Measurements from ENCODE around the gene CYP24A1. TPM values are rescaled to one million over a fixed set of nuclear protein-coding genes. Genes with fewer than 3 reads are reported as not detected.

Gene CYP24A1
- total RNA-seq, 4 donors from 2014 or later: 1.3 to 12.3 (median 8.9) TPM

DNA sequence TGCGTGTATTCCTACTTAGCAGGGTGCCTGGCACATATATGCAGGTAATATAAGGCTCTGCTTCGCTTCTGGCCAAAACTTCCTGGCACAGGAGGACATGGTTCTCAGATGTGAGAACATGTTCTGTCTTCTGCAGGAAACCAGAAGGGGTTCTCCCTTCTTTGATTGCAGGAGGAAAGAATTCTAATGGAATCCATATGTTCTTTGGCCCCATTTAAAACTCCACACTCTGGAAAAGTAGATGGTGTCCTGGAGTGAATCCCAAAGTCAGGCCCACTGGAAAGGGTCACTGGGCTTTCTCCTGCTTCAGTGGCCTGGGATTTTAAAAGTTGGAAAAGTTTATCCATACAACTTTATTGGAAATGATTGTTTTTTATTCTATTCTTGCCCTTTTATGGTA is 16.4 kb upstream of the CYP24A1 start:
- intact Hi-C loops (cut with DNase I): no loop called here
- peak overlapping the region; percentile 44 to 67 (median 62) for H3K27ac ChIP-seq
- H3K27me3 ChIP-seq: peaks cover 0 to 12% (median 0%) of the 10 kb centered on the region in 4 donors
- no peak for DNase-seq
- no peaks in the 10 kb centered on the region for H3K36me3 ChIP-seq
- peaks cover 0 to 39% (median 6%) of the 10 kb centered on the region in 3 donors for H3K4me1 ChIP-seq
- H3K9me3 ChIP-seq: no peaks in the 10 kb centered on the region
- no peak for TF ChIP-seq POLR2A (IDR thresholded peaks at IDR 0.05)
- TF ChIP-seq, protein P1, sequence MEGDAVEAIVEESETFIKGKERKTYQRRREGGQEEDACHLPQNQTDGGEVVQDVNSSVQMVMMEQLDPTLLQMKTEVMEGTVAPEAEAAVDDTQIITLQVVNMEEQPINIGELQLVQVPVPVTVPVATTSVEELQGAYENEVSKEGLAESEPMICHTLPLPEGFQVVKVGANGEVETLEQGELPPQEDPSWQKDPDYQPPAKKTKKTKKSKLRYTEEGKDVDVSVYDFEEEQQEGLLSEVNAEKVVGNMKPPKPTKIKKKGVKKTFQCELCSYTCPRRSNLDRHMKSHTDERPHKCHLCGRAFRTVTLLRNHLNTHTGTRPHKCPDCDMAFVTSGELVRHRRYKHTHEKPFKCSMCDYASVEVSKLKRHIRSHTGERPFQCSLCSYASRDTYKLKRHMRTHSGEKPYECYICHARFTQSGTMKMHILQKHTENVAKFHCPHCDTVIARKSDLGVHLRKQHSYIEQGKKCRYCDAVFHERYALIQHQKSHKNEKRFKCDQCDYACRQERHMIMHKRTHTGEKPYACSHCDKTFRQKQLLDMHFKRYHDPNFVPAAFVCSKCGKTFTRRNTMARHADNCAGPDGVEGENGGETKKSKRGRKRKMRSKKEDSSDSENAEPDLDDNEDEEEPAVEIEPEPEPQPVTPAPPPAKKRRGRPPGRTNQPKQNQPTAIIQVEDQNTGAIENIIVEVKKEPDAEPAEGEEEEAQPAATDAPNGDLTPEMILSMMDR (IDR thresholded peaks at IDR 0.05): no peak
- no peak overlapping the region for H3K4me3 ChIP-seq
- WGBS, 2 donors: 50% methylated on average over 2 of the region's 2 CpGs

DNA sequence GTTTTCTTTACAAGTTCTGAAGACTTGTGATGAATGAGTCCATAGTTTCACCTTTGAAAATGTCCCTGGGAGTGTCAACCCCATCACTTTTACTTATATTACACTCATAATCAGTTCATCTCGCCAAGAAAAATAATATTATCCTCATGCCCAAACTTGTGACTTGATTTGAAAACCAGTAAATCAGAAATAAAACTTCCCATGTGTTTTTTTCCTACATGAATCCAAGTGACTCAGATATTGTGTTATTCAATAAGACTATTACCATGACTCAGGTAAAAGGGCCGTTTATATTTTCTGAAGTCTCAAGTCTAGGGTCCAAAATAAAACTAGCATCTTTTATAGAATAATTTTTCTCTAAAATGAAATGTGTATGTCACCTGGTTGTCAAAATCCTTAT is 15.8 kb upstream of the CYP24A1 start:
- H3K36me3 ChIP-seq: no peaks in the 10 kb centered on the region
- peaks cover 0 to 39% (median 6%) of the 10 kb centered on the region in 3 donors for H3K4me1 ChIP-seq
- 20 to 27% methylated on average over 2 of the region's 2 CpGs for WGBS, 2 donors
- intact Hi-C loops (cut with DNase I): no loop called here
- TF ChIP-seq POLR2A (IDR thresholded peaks at IDR 0.05): no peak
- TF ChIP-seq, protein P1 (IDR thresholded peaks at IDR 0.05): no peak
- peak overlapping the region; percentile 44 to 67 (median 62) for H3K27ac ChIP-seq
- no peaks in the 10 kb centered on the region for H3K9me3 ChIP-seq
- H3K4me3 ChIP-seq: no peak overlapping the region
- no peak for DNase-seq
- H3K27me3 ChIP-seq: peaks cover 0 to 12% (median 0%) of the 10 kb centered on the region in 4 donors

DNA sequence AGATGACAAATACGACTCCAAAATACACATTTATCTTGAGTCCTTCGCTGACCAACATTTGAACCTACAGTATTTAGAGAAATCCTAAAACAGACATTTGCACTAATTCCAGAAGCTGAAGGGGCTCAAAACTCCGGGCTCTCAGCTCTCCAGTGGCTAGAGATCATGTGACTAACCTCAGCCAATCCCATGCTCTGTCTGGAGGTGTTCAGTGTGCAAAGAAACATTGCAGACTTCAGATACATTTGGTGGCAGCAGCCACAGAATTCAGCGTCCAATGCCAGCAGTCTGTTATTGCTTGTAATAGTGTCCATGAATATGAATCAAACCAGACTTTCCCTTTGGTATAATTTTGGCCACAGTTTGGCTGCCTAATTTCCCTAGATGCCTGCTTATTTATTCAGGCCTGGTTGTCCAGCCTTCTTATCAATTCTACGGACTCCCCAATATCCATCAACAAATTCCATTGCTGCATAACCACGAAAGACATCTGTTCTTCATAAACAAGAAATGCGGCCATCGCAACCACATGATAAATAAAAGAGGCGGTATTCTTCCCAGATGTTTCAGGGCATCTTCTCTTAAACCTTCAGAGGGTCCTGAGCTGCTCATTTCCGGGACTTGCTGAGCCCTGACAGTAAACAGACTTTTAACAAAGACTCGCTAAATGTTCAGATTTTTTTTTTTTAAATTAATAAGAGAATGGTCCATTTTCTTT is 14.5 kb upstream of the CYP24A1 start:
- H3K27ac ChIP-seq: no peak overlapping the region
- TF ChIP-seq, protein P1 (IDR thresholded peaks at IDR 0.05): no peak
- TF ChIP-seq POLR2A (IDR thresholded peaks at IDR 0.05): no peak
- WGBS, 2 donors: 74 to 86% methylated on average over 11 of the region's 11 CpGs
- H3K4me1 ChIP-seq: peaks cover 0 to 46% (median 11%) of the 10 kb centered on the region in 3 donors
- H3K36me3 ChIP-seq: no peaks in the 10 kb centered on the region
- H3K9me3 ChIP-seq: no peaks in the 10 kb centered on the region
- H3K4me3 ChIP-seq: no peak overlapping the region
- no peak for DNase-seq
- intact Hi-C loops (cut with DNase I): no loop called here
- peaks cover 0 to 12% (median 0%) of the 10 kb centered on the region in 4 donors for H3K27me3 ChIP-seq

DNA sequence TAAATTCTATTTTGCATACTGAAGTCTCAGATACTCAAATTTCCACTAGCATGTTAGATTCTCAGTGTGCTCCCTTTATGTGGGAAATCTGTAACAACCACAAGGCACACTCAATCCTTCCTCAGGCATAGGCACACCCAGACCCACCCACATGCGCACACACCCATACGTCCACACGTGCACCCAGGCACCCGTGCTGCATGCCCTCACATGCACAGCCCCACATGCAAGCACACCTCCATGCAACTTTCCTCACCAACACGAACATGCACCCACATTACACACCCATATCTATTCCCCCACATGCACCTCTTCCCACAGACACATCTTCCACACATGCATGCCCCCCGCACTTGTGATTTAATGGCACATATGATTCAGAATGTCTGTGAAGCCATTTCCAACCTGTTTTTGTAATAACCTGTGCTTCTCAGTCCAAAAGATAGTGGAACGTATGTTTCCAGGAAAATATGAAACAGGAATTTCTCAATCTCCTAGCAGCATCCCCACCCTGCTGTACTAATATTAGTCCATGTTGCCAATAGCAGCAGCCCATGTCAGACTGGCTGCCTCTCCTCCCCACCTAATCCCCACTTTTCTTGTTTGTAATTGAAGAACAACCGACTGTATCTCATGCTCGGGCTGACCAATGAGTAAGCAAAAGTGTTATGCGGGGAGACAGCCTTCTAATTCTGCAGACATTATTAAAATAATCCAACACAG is 11.3 kb upstream of the CYP24A1 start:
- peaks cover 0 to 12% (median 0%) of the 10 kb centered on the region in 4 donors for H3K27me3 ChIP-seq
- TF ChIP-seq POLR2A (IDR thresholded peaks at IDR 0.05): peak in 1 of 4 donors; percentile 13
- TF ChIP-seq, protein P1 (IDR thresholded peaks at IDR 0.05): no peak
- H3K36me3 ChIP-seq: no peaks in the 10 kb centered on the region
- H3K4me3 ChIP-seq: no peak overlapping the region
- WGBS, 2 donors: 32 to 60% methylated on average over 10 of the region's 10 CpGs
- intact Hi-C loops (cut with DNase I): no loop called here
- peak overlapping the region; percentile 59 to 77 (median 67) for H3K27ac ChIP-seq
- no peaks in the 10 kb centered on the region for H3K9me3 ChIP-seq
- DNase-seq: no peak
- H3K4me1 ChIP-seq: peaks cover 0 to 44% (median 11%) of the 10 kb centered on the region in 3 donors

DNA sequence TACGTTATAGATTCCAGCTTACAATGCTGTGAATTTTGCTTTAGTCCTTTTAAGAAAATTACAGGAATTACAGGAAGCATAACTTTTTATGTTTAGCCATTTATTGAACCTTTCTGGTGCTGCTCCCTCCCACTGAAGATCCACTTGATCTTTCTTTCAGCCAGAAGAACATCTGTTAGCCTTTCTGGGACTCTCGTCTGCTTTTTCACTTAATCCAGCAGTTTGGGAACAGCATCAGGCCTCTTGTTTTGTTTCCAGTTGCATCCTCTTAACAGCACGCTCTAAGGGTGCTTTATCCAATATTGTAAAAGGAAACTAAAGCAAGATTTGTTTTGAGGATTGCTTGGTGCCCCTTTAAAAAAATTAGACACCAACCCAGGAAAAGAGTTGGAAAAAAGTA is 10.3 kb upstream of the CYP24A1 start:
- Histone ChIP-seq H3K36me3 (no peaks in the 10 kb centered on the region), H3K9me3 (no peaks in the 10 kb centered on the region), H3K4me1 (peaks cover 0 to 41% (median 7%) of the 10 kb centered on the region in 3 donors), H3K4me3 (no peak overlapping the region), H3K27ac (peak overlapping the region; percentile 59 to 77 (median 67)), H3K27me3 (peaks cover 0 to 12% (median 0%) of the 10 kb centered on the region in 4 donors)
- DNase-seq: no peak
- intact Hi-C loops (cut with DNase I): no loop called here
- WGBS, 2 donors: 45 to 59% methylated on average over 3 of the region's 3 CpGs
- TF ChIP-seq, protein P1 (IDR thresholded peaks at IDR 0.05): no peak
- TF ChIP-seq POLR2A (IDR thresholded peaks at IDR 0.05): no peak

Measured in esophagus squamous epithelium (tissue), 5 donors.